Peyer's patch (tissue), 4 donors: ENCODE measurements around the gene MAP2K5. TPM values are rescaled to one million over a fixed set of nuclear protein-coding genes. Genes with fewer than 3 reads are reported as not detected.

Experiments used
- DNase-seq, 3 donors: peaks; one replicate each; pipeline ENCODE4 v3.0.0-alpha.2; 2017 to 2019
- H3K27ac ChIP-seq, 4 donors: fragments of 200-600 bp; sonication (generic); one replicate each; pipeline ENCODE4 v1.5.1; 2016 to 2019
- H3K27me3 ChIP-seq, 2 donors: fragments of 200-600 bp; sonication (generic); one replicate each; pipeline ENCODE4 v1.5.1; 2019
- H3K36me3 ChIP-seq, 3 donors: fragments of 200-600 bp; sonication (generic); one replicate each; pipeline ENCODE4 v1.5.1; 2016 to 2019
- H3K4me1 ChIP-seq, 4 donors: fragments of 200-600 bp; sonication (generic); one replicate each; pipeline ENCODE4 v1.5.1; 2016 to 2019
- H3K4me3 ChIP-seq, 4 donors: fragments of 200-600 bp; sonication (generic); 1 replicate in 3 of 4; 2 replicates in 1 of 4; pipeline ENCODE4 v1.5.1; 2016 to 2019; ENCODE audit warnings: mild to moderate bottlenecking in 1 of 4
- H3K9me3 ChIP-seq, 4 donors: fragments of 200-600 bp; sonication (generic); one replicate each; pipeline ENCODE4 v1.5.1; 2016 to 2019; ENCODE audit warnings: mild to moderate bottlenecking in 1 of 4
- CTCF ChIP-seq, 6 experiments: fragments of 450-650 bp in 4 of 6; fragments of 200-600 bp in 2 of 6; sonication (generic) in 1 of 6; IDR thresholded peaks; one replicate each; pipeline ENCODE4 v1.5.1; 2017 to 2019; ENCODE audit warnings: antibody characterized with exemption in 6 of 6, mild to moderate bottlenecking in 3 of 6, moderate library complexity in 1 of 6
- POLR2A ChIP-seq, 2 donors: fragments of 450-650 bp; IDR thresholded peaks; one replicate each; pipeline ENCODE4 v1.5.1; 2017; ENCODE audit warnings: antibody characterized with exemption in 2 of 2, mild to moderate bottlenecking in 2 of 2, moderate library complexity in 2 of 2
- total RNA-seq, 4 donors: library from RNA; depleted of rRNA; stranded (reverse); fragments of >200 nt; gene quantifications; one replicate each; pipeline ENCODE4 v1.1.0, GENCODE V29; 2016

Gene MAP2K5
- total RNA-seq, 4 donors from 2014 or later = 14.0 to 50.3 (median 21.2) TPM

GRCh38 chr15:67745073-67746006 lies 202.8 kb downstream of the MAP2K5 start:
- H3K36me3 ChIP-seq = no peaks in the 10 kb centered on the region
- no peak for TF ChIP-seq CTCF (IDR thresholded peaks at IDR 0.05)
- TF ChIP-seq POLR2A (IDR thresholded peaks at IDR 0.05) = no peak
- H3K4me1 ChIP-seq = no peaks in the 10 kb centered on the region
- no peak for DNase-seq
- H3K27ac ChIP-seq = no peak overlapping the region
- H3K27me3 ChIP-seq = no peaks in the 10 kb centered on the region
- H3K4me3 ChIP-seq = no peak overlapping the region
- no peaks in the 10 kb centered on the region for H3K9me3 ChIP-seq

GRCh38 chr15:67746022-67746421 lies 203.5 kb downstream of the MAP2K5 start:
- H3K4me3 ChIP-seq = no peak overlapping the region
- no peaks in the 10 kb centered on the region for H3K36me3 ChIP-seq
- H3K27ac ChIP-seq = no peak overlapping the region
- DNase-seq = no peak
- H3K27me3 ChIP-seq = no peaks in the 10 kb centered on the region
- no peaks in the 10 kb centered on the region for H3K4me1 ChIP-seq
- TF ChIP-seq CTCF (IDR thresholded peaks at IDR 0.05) (no peak), POLR2A (IDR thresholded peaks at IDR 0.05) (no peak)
- H3K9me3 ChIP-seq = no peaks in the 10 kb centered on the region

GRCh38 chr15:67746450-67746849 lies 203.9 kb downstream of the MAP2K5 start:
- H3K4me1 ChIP-seq = no peaks in the 10 kb centered on the region
- DNase-seq = no peak
- H3K27me3 ChIP-seq = no peaks in the 10 kb centered on the region
- no peaks in the 10 kb centered on the region for H3K36me3 ChIP-seq
- H3K9me3 ChIP-seq = no peaks in the 10 kb centered on the region
- H3K4me3 ChIP-seq = no peak overlapping the region
- H3K27ac ChIP-seq = no peak overlapping the region
- TF ChIP-seq CTCF (IDR thresholded peaks at IDR 0.05) (no peak), POLR2A (IDR thresholded peaks at IDR 0.05) (no peak)

GRCh38 chr15:67747921-67748320 lies 205.4 kb downstream of the MAP2K5 start:
- no peaks in the 10 kb centered on the region for H3K36me3 ChIP-seq
- H3K4me1 ChIP-seq = no peaks in the 10 kb centered on the region

GRCh38 chr15:67750371-67750770 lies 207.9 kb downstream of the MAP2K5 start:
- H3K9me3 ChIP-seq = no peaks in the 10 kb centered on the region
- H3K27ac ChIP-seq = no peak overlapping the region
- no peaks in the 10 kb centered on the region for H3K36me3 ChIP-seq
- H3K4me1 ChIP-seq = no peaks in the 10 kb centered on the region
- no peak for TF ChIP-seq CTCF (IDR thresholded peaks at IDR 0.05)
- no peak for TF ChIP-seq POLR2A (IDR thresholded peaks at IDR 0.05)
- no peak overlapping the region for H3K4me3 ChIP-seq
- no peaks in the 10 kb centered on the region for H3K27me3 ChIP-seq
- no peak for DNase-seq

More at GRCh38 chr15:67747921-67748320, 205.4 kb downstream of the MAP2K5 start:
- H3K27me3 ChIP-seq = no peaks in the 10 kb centered on the region
- DNase-seq = no peak
- no peaks in the 10 kb centered on the region for H3K9me3 ChIP-seq
- H3K4me3 ChIP-seq = no peak overlapping the region
- TF ChIP-seq CTCF (IDR thresholded peaks at IDR 0.05) = no peak
- TF ChIP-seq POLR2A (IDR thresholded peaks at IDR 0.05) = no peak
- no peak overlapping the region for H3K27ac ChIP-seq
